Muscle of leg (tissue), 11 donors: Measurements from ENCODE around the gene SP3. TPM values are rescaled to one million over a fixed set of nuclear protein-coding genes. Genes with fewer than 3 reads are reported as not detected.

Experiments used
- DNase-seq: peaks from one replicate; pipeline ENCODE4 v3.0.0; 2013
- H3K27ac ChIP-seq: one replicate; pipeline ENCODE4 v1.5.1; 2013; ENCODE audit warnings: mild to moderate bottlenecking, low read length, control low read depth
- H3K27me3 ChIP-seq: one replicate; pipeline ENCODE4 v1.6.1; 2013; ENCODE audit warnings: low read length; ENCODE audit not compliant: control insufficient read depth, insufficient read depth
- H3K36me3 ChIP-seq: one replicate; pipeline ENCODE4 v1.6.1; 2013; ENCODE audit warnings: low read length; ENCODE audit not compliant: control insufficient read depth, insufficient read depth
- H3K4me1 ChIP-seq: one replicate; pipeline ENCODE4 v1.6.1; 2013; ENCODE audit warnings: low read length; ENCODE audit not compliant: control insufficient read depth, insufficient read depth
- H3K4me3 ChIP-seq: one replicate; pipeline ENCODE4 v1.5.1; 2013; ENCODE audit warnings: low read length, control low read depth
- H3K9me3 ChIP-seq: replicated peaks from 2 replicates; pipeline ENCODE4 v1.6.1; 2013; ENCODE audit warnings: low read depth, low read length; ENCODE audit not compliant: control insufficient read depth
- WGBS: methylation state at CpG from one replicate; pipeline ENCODE4 v1.1.5; 2013; ENCODE audit warnings: missing lambda C conversion rate; ENCODE audit not compliant: insufficient coverage; 5-methylcytosine and 5-hydroxymethylcytosine counted together
- polyA plus RNA-seq, 8 donors: library from polyadenylated mRNA; unstranded; fragments of 120-200 nt; gene quantifications; one replicate each; pipeline versions ENCODE4 v1.2.1 to v1.2.3, GENCODE V29; 2013; ENCODE audit warnings: inconsistent platforms in 1 of 8, low replicate concordance in 1 of 8; ENCODE audit not compliant: insufficient read length in 8 of 8, insufficient read depth in 1 of 8
- total RNA-seq: library from RNA; stranded (reverse); fragments of 120-200 nt; gene quantifications from one replicate; pipeline ENCODE4 v1.2.4, GENCODE V29; 2013

The SP3 gene
- total and polyA plus RNA-seq, 9 donors: 52.1 to 109 (median 73.6) TPM

- Histone ChIP-seq H3K4me1 (peaks cover 4% of the 10 kb centered on the region), H3K4me3 (no peak overlapping the region), H3K9me3 (no peaks in the 10 kb centered on the region), H3K27me3 (peaks cover 4% of the 10 kb centered on the region), H3K36me3 (no peaks in the 10 kb centered on the region), H3K27ac (no peak overlapping the region)
- DNase-seq: no peak
- 97% methylated on average over 3 of the region's 6 CpGs for WGBS
Measured at GRCh38 chr2:173880561-173880960, 84.6 kb downstream of the SP3 start.

GRCh38 chr2:173876833-173877413 is 88.2 kb downstream of the SP3 start:
- DNase-seq: no peak
- no peaks in the 10 kb centered on the region for H3K36me3 ChIP-seq
- peaks cover 8% of the 10 kb centered on the region for H3K4me1 ChIP-seq
- no peak overlapping the region for H3K27ac ChIP-seq
- peaks cover 4% of the 10 kb centered on the region for H3K27me3 ChIP-seq
- H3K9me3 ChIP-seq: no peaks in the 10 kb centered on the region
- H3K4me3 ChIP-seq: no peak overlapping the region
- 54% methylated on average over 6 of the region's 9 CpGs for WGBS

- no CpG with 5 or more reads among the region's 1 CpG for WGBS
- no peak overlapping the region for H3K27ac ChIP-seq
- H3K36me3 ChIP-seq: no peaks in the 10 kb centered on the region
- H3K9me3 ChIP-seq: no peaks in the 10 kb centered on the region
- H3K4me3 ChIP-seq: no peak overlapping the region
- DNase-seq: peak; percentile 49
- peaks cover 9% of the 10 kb centered on the region for H3K4me1 ChIP-seq
- peaks cover 4% of the 10 kb centered on the region for H3K27me3 ChIP-seq
Measured at GRCh38 chr2:173874894-173875237, 90.3 kb downstream of the SP3 start.

- Histone ChIP-seq H3K4me1 (peaks cover 10% of the 10 kb centered on the region), H3K9me3 (no peaks in the 10 kb centered on the region), H3K36me3 (no peaks in the 10 kb centered on the region), H3K27ac (no peak overlapping the region), H3K27me3 (peaks cover 4% of the 10 kb centered on the region), H3K4me3 (no peak overlapping the region)
- WGBS: 48% methylated on average over 8 of the region's 13 CpGs
- no peak for DNase-seq
Measured at GRCh38 chr2:173874003-173874893, 90.9 kb downstream of the SP3 start.

GRCh38 chr2:173872714-173873113 is 92.5 kb downstream of the SP3 start:
- 90% methylated on average over 3 of the region's 5 CpGs for WGBS
- Histone ChIP-seq H3K4me1 (peaks cover 17% of the 10 kb centered on the region), H3K4me3 (no peak overlapping the region), H3K27me3 (peaks cover 4% of the 10 kb centered on the region), H3K27ac (no peak overlapping the region), H3K36me3 (no peaks in the 10 kb centered on the region), H3K9me3 (no peaks in the 10 kb centered on the region)
- no peak for DNase-seq

GRCh38 chr2:173869244-173870229 is 95.6 kb downstream of the SP3 start:
- WGBS: 80% methylated on average over 1 of the region's 8 CpGs
- Histone ChIP-seq H3K27ac (no peak overlapping the region), H3K4me3 (no peak overlapping the region), H3K9me3 (no peaks in the 10 kb centered on the region), H3K36me3 (no peaks in the 10 kb centered on the region), H3K4me1 (peaks cover 34% of the 10 kb centered on the region), H3K27me3 (no peaks in the 10 kb centered on the region)
- DNase-seq: peak; percentile 64

- H3K4me1 ChIP-seq: peaks cover 33% of the 10 kb centered on the region
- 70% methylated on average over 3 of the region's 3 CpGs for WGBS
- H3K4me3 ChIP-seq: no peak overlapping the region
- H3K27me3 ChIP-seq: no peaks in the 10 kb centered on the region
- no peaks in the 10 kb centered on the region for H3K36me3 ChIP-seq
- H3K27ac ChIP-seq: no peak overlapping the region
- no peak for DNase-seq
- H3K9me3 ChIP-seq: no peaks in the 10 kb centered on the region
Measured at GRCh38 chr2:173868406-173868805, 96.8 kb downstream of the SP3 start.

- Histone ChIP-seq H3K27me3 (no peaks in the 10 kb centered on the region), H3K4me1 (peaks cover 40% of the 10 kb centered on the region), H3K27ac (peak overlapping the region; percentile 89), H3K9me3 (no peaks in the 10 kb centered on the region), H3K36me3 (no peaks in the 10 kb centered on the region), H3K4me3 (no peak overlapping the region)
- 26% methylated on average over 7 of the region's 11 CpGs for WGBS
- DNase-seq: peak; percentile 94
Measured at GRCh38 chr2:173866874-173867618, 98.1 kb downstream of the SP3 start.

- WGBS: 62% methylated on average over 11 of the region's 12 CpGs
- Histone ChIP-seq H3K9me3 (no peaks in the 10 kb centered on the region), H3K4me3 (no peak overlapping the region), H3K4me1 (peaks cover 42% of the 10 kb centered on the region), H3K27ac (peak overlapping the region; percentile 89), H3K27me3 (no peaks in the 10 kb centered on the region), H3K36me3 (no peaks in the 10 kb centered on the region)
- DNase-seq: no peak
Measured at GRCh38 chr2:173865971-173866873, 99.0 kb downstream of the SP3 start.
